K562 (cell line): Measurements from ENCODE around the gene LRRC8E. TPM values are rescaled to one million over a fixed set of nuclear protein-coding genes. Genes with fewer than 3 reads are reported as not detected.

Experiments used
- EGR1 ChIP-seq: fragments of 450-650 bp; conservative IDR thresholded peaks from 2 replicates; pipeline ENCODE4 v1.6.1; 2017; ENCODE audit warnings: mild to moderate bottlenecking
- ETV5 ChIP-seq: sonication (generic); formaldehyde crosslinking; IDR thresholded peaks from 2 replicates; pipeline ENCODE4 v1.4.0; 2020; ENCODE audit warnings: low read depth, mild to moderate bottlenecking, missing genetic modification reagents
- FOS ChIP-seq: IDR thresholded peaks from 3 replicates; pipeline ENCODE4 v1.6.1; 2011; ENCODE audit not compliant: insufficient read length; ENCODE audit errors: extremely low read depth
- HDAC1 ChIP-seq, 2 experiments: fragments of 450-650 bp; IDR thresholded peaks; 2 replicates each; pipeline ENCODE4 v1.6.1; 2016 to 2017; ENCODE audit warnings: inconsistent platforms in 1 of 2, mild to moderate bottlenecking in 1 of 2, moderate library complexity in 1 of 2
- MTA1 ChIP-seq: fragments of 450-650 bp; IDR thresholded peaks from 2 replicates; pipeline ENCODE4 v1.6.1; 2017; ENCODE audit warnings: borderline replicate concordance
- NBN ChIP-seq: fragments of 450-650 bp; IDR thresholded peaks from 2 replicates; pipeline ENCODE4 v1.6.1; 2016; ENCODE audit warnings: low read depth, mild to moderate bottlenecking
- NRF1 ChIP-seq, 2 experiments: fragments of 450-650 bp; IDR thresholded peaks in 1 of 2; conservative IDR thresholded peaks in 1 of 2; 2 replicates each; pipeline ENCODE4 v1.6.1; 2014; ENCODE audit warnings: mild to moderate bottlenecking in 2 of 2
- RCOR1 ChIP-seq, 2 experiments: IDR thresholded peaks; 2 replicates each; pipeline ENCODE4 v1.6.1; 2012; ENCODE audit warnings: low read depth in 2 of 2, low read length in 2 of 2, borderline replicate concordance in 1 of 2, improper control_type of control experiment in 1 of 2
- XRCC5 ChIP-seq: fragments of 200-400 bp; formaldehyde crosslinking; IDR thresholded peaks from 2 replicates; pipeline ENCODE4 v1.6.1; 2017; ENCODE audit warnings: low read depth, mild to moderate bottlenecking, low read length
- ZNF23 ChIP-seq: fragments of 250-450 bp; sonication (Bioruptor Pico); IDR thresholded peaks from 2 replicates; pipeline ENCODE4 v1.4.0; 2020; ENCODE audit warnings: mild to moderate bottlenecking
- ZNF717 ChIP-seq: fragments of 250-450 bp; sonication (Bioruptor Pico); IDR thresholded peaks from 2 replicates; pipeline ENCODE4 v1.5.0; 2021
- polyA plus RNA-seq, 8 experiments: library from polyadenylated mRNA; depleted of rRNA in 4 of 8; stranded (reverse) in 5 of 8; unstranded in 3 of 8; fragments of >200 nt; fragmentation: Nextera tagmentation in 2 of 8; fragmentation: Illumina TruSeq in 1 of 8; extraction: Ambion mirVana in 2 of 8; extraction: Trizol in 1 of 8; gene quantifications; 2 replicates each; pipeline versions ENCODE4 v1.2.1 to v1.2.3, GENCODE V29; 2011 to 2014; ENCODE audit warnings: inconsistent platforms in 1 of 8, missing spikeins in 1 of 8
- total RNA-seq, 7 experiments: library from RNA; depleted of rRNA in 6 of 7; stranded (reverse); fragments of >200 nt in 6 of 7; fragmentation: Illumina TruSeq in 2 of 7; extraction: Trizol in 2 of 7; gene quantifications; 2 replicates each; pipeline versions ENCODE4 v1.2.1 to v1.2.3, GENCODE V29; 2011 to 2021; ENCODE audit warnings: low replicate concordance in 1 of 7
- TF ChIP-seq, protein P1 (sequence below): fragments of 450-650 bp; IDR thresholded peaks from 2 replicates; pipeline ENCODE4 v1.6.1; 2016; ENCODE audit warnings: borderline replicate concordance
- TF ChIP-seq, protein P2 (sequence below): fragments of 250-450 bp; sonication (Bioruptor Pico); IDR thresholded peaks from 2 replicates; pipeline ENCODE4 v1.8.0; 2021; ENCODE audit warnings: borderline replicate concordance, mild to moderate bottlenecking, moderate library complexity; ENCODE audit not compliant: poor library complexity, severe bottlenecking
- TF ChIP-seq, protein P3 (sequence below): fragments of 250-450 bp; sonication (Bioruptor Pico); IDR thresholded peaks from 2 replicates; pipeline ENCODE4 v1.4.0; 2020; ENCODE audit warnings: mild to moderate bottlenecking, moderate library complexity, borderline replicate concordance
- TF ChIP-seq, protein P4 (sequence below): fragments of 250-450 bp; sonication (Bioruptor Pico); IDR thresholded peaks from 2 replicates; pipeline ENCODE4 v1.8.0; 2021; ENCODE audit warnings: mild to moderate bottlenecking, moderate library complexity
- TF ChIP-seq, protein P5 (sequence below): fragments of 450-650 bp; IDR thresholded peaks from 2 replicates; pipeline ENCODE4 v1.6.1; 2016; ENCODE audit warnings: low read depth, mild to moderate bottlenecking, moderate library complexity
- TF ChIP-seq, protein P6 (sequence below): fragments of 250-450 bp; sonication (Bioruptor Pico); IDR thresholded peaks from 2 replicates; pipeline ENCODE4 v1.9.0; 2021; ENCODE audit warnings: mild to moderate bottlenecking, inconsistent platforms

LRRC8E gene
- total and polyA plus RNA-seq, 9 of the 15 experiments (the other 6 are each of a cell fraction or from before 2014, with no cell fraction given) = 0.08 to 5.7 (median 3.5) TPM; not detected in 1

DNA sequence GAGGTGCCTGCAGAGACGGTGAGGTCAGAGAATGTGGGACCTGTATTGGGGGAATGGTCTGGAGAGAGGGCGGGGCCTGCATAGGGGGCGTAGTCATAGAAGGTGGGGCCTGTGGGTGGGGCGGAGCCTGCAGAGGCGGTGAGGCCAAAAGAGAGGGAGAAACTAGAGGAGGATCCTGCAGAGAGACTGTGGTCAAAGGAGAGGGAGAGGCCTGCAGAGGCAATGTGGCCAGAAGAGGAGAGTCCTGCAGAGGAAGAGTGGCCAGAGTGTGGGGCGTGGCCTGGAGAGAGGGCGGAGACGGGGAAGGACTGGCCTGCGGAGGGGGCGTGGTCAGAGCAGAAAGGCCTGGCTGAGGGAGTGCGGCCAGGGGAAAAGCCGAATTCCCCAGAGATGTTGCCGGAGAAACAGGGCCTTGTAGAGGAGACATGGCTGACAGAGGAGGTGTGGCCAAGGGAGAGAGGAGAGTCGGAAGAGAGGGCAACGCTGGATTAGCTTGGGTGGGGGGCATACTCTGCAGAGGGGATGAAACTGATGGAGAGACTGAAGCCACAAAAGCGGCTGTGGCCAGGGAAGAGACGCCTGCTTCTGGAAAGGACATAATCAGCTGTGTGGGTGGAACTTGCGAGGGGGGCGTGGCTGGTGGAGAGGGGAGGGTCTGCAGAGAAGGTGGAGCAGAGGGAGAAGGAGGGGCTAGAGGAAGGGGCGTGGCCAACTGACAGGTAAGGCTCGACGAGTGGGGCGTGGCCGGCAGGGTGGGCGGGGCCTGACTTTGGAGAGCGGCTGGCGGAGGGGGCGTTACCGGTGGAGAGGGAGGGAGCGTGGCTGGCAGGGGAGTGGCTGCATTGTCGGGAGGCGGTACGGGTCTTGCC, 16.6 kb upstream of the LRRC8E start (continued):
- no peak for TF ChIP-seq ZNF23 (CRISPR knock-in tag)
- TF ChIP-seq HDAC1 (IDR thresholded peaks at IDR 0.05) = peak in 1 of 2 experiments; percentile 87; a peak in 2 of 4 replicates
- no peak for TF ChIP-seq RCOR1 (IDR thresholded peaks at IDR 0.05; ENCODE audit: borderline replicate concordance in 1 of 2, low read depth in 2 of 2, low read length in 2 of 2)
- no peak for TF ChIP-seq ETV5
- 0 out of 2 replicates have a peak, but pooled peaks have one; percentile 49 for TF ChIP-seq XRCC5
- TF ChIP-seq, protein P1, sequence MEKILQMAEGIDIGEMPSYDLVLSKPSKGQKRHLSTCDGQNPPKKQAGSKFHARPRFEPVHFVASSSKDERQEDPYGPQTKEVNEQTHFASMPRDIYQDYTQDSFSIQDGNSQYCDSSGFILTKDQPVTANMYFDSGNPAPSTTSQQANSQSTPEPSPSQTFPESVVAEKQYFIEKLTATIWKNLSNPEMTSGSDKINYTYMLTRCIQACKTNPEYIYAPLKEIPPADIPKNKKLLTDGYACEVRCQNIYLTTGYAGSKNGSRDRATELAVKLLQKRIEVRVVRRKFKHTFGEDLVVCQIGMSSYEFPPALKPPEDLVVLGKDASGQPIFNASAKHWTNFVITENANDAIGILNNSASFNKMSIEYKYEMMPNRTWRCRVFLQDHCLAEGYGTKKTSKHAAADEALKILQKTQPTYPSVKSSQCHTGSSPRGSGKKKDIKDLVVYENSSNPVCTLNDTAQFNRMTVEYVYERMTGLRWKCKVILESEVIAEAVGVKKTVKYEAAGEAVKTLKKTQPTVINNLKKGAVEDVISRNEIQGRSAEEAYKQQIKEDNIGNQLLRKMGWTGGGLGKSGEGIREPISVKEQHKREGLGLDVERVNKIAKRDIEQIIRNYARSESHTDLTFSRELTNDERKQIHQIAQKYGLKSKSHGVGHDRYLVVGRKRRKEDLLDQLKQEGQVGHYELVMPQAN = peak; percentile 87
- no peak for TF ChIP-seq ZNF717
- TF ChIP-seq EGR1 = peak; percentile 74
- TF ChIP-seq, protein P2, sequence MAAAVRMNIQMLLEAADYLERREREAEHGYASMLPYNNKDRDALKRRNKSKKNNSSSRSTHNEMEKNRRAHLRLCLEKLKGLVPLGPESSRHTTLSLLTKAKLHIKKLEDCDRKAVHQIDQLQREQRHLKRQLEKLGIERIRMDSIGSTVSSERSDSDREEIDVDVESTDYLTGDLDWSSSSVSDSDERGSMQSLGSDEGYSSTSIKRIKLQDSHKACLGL = no peak
- TF ChIP-seq, protein P3, sequence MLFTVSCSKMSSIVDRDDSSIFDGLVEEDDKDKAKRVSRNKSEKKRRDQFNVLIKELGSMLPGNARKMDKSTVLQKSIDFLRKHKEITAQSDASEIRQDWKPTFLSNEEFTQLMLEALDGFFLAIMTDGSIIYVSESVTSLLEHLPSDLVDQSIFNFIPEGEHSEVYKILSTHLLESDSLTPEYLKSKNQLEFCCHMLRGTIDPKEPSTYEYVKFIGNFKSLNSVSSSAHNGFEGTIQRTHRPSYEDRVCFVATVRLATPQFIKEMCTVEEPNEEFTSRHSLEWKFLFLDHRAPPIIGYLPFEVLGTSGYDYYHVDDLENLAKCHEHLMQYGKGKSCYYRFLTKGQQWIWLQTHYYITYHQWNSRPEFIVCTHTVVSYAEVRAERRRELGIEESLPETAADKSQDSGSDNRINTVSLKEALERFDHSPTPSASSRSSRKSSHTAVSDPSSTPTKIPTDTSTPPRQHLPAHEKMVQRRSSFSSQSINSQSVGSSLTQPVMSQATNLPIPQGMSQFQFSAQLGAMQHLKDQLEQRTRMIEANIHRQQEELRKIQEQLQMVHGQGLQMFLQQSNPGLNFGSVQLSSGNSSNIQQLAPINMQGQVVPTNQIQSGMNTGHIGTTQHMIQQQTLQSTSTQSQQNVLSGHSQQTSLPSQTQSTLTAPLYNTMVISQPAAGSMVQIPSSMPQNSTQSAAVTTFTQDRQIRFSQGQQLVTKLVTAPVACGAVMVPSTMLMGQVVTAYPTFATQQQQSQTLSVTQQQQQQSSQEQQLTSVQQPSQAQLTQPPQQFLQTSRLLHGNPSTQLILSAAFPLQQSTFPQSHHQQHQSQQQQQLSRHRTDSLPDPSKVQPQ (CRISPR knock-in tag) = no peak
- no peak for TF ChIP-seq FOS
- TF ChIP-seq, protein P4, sequence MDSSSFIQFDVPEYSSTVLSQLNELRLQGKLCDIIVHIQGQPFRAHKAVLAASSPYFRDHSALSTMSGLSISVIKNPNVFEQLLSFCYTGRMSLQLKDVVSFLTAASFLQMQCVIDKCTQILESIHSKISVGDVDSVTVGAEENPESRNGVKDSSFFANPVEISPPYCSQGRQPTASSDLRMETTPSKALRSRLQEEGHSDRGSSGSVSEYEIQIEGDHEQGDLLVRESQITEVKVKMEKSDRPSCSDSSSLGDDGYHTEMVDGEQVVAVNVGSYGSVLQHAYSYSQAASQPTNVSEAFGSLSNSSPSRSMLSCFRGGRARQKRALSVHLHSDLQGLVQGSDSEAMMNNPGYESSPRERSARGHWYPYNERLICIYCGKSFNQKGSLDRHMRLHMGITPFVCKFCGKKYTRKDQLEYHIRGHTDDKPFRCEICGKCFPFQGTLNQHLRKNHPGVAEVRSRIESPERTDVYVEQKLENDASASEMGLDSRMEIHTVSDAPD (CRISPR knock-in tag) = no peak
- TF ChIP-seq, protein P5, sequence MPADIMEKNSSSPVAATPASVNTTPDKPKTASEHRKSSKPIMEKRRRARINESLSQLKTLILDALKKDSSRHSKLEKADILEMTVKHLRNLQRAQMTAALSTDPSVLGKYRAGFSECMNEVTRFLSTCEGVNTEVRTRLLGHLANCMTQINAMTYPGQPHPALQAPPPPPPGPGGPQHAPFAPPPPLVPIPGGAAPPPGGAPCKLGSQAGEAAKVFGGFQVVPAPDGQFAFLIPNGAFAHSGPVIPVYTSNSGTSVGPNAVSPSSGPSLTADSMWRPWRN = peak; percentile 49; the same call in 1 of the 2 replicates
- peak; percentile 59 to 67; a peak in 2 of 4 replicates for TF ChIP-seq NRF1 (conservative IDR thresholded peaks at IDR 0.05 in 1 of 2, IDR thresholded peaks at IDR 0.05 in 1 of 2)
- TF ChIP-seq MTA1 = no peak
- TF ChIP-seq, protein P6, sequence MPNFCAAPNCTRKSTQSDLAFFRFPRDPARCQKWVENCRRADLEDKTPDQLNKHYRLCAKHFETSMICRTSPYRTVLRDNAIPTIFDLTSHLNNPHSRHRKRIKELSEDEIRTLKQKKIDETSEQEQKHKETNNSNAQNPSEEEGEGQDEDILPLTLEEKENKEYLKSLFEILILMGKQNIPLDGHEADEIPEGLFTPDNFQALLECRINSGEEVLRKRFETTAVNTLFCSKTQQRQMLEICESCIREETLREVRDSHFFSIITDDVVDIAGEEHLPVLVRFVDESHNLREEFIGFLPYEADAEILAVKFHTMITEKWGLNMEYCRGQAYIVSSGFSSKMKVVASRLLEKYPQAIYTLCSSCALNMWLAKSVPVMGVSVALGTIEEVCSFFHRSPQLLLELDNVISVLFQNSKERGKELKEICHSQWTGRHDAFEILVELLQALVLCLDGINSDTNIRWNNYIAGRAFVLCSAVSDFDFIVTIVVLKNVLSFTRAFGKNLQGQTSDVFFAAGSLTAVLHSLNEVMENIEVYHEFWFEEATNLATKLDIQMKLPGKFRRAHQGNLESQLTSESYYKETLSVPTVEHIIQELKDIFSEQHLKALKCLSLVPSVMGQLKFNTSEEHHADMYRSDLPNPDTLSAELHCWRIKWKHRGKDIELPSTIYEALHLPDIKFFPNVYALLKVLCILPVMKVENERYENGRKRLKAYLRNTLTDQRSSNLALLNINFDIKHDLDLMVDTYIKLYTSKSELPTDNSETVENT = no peak
- TF ChIP-seq NBN = 0 out of 2 replicates have a peak, but pooled peaks have one; percentile 74
